Hepatocyte (in vitro differentiated cells): ENCODE measurements around the gene ZIC1. TPM values are rescaled to one million over a fixed set of nuclear protein-coding genes. Genes with fewer than 3 reads are reported as not detected.

Source experiments
- DNase-seq: peaks from one replicate; pipeline ENCODE4 v3.0.0-alpha.2; 2016; ENCODE audit warnings: low spot score
- H2AFZ ChIP-seq: fragments of 200-600 bp; sonication (generic); 2 replicates; pipeline ENCODE4 v1.6.0; 2016; ENCODE audit warnings: antibody characterized with exemption, mild to moderate bottlenecking
- H3K27ac ChIP-seq: fragments of 200-600 bp; sonication (generic); 2 replicates; pipeline ENCODE4 v1.5.1; 2016; ENCODE audit warnings: mild to moderate bottlenecking
- H3K27me3 ChIP-seq: fragments of 200-600 bp; sonication (generic); 2 replicates; pipeline ENCODE4 v1.6.1; 2016
- H3K36me3 ChIP-seq: fragments of 200-600 bp; sonication (generic); replicated peaks from 2 replicates; pipeline ENCODE4 v1.5.1; 2016; ENCODE audit warnings: low read depth; ENCODE audit not compliant: insufficient read depth
- H3K4me1 ChIP-seq: fragments of 200-600 bp; sonication (generic); 2 replicates; pipeline ENCODE4 v1.5.1; 2016; ENCODE audit warnings: mild to moderate bottlenecking, moderate library complexity; ENCODE audit not compliant: insufficient read depth
- H3K4me2 ChIP-seq: fragments of 200-600 bp; sonication (generic); 2 replicates; pipeline ENCODE4 v1.6.0; 2016
- H3K4me3 ChIP-seq: fragments of 200-600 bp; sonication (generic); 2 replicates; pipeline ENCODE4 v1.5.1; 2016; ENCODE audit warnings: mild to moderate bottlenecking
- H3K79me2 ChIP-seq: fragments of 200-600 bp; sonication (generic); 2 replicates; pipeline ENCODE4 v1.6.0; 2017; ENCODE audit warnings: mild to moderate bottlenecking
- H3K9me2 ChIP-seq: fragments of 200-600 bp; sonication (generic); replicated peaks from 2 replicates; pipeline ENCODE4 v1.6.0; 2017; ENCODE audit warnings: mild to moderate bottlenecking; ENCODE audit not compliant: insufficient read depth
- H3K9me3 ChIP-seq: fragments of 200-600 bp; sonication (generic); 2 replicates; pipeline ENCODE4 v1.5.1; 2016; ENCODE audit warnings: low read depth, mild to moderate bottlenecking
- H4K20me1 ChIP-seq: fragments of 200-600 bp; sonication (generic); 2 replicates; pipeline ENCODE4 v1.6.0; 2016; ENCODE audit warnings: mild to moderate bottlenecking; ENCODE audit not compliant: insufficient read depth, poor library complexity, severe bottlenecking
- CTCF ChIP-seq: fragments of 200-600 bp; sonication (generic); IDR thresholded peaks from 2 replicates; pipeline ENCODE4 v1.5.1; 2016; ENCODE audit warnings: antibody characterized with exemption, mild to moderate bottlenecking; ENCODE audit not compliant: poor library complexity
- EZH2 ChIP-seq: fragments of 200-600 bp; sonication (generic); IDR thresholded peaks from 2 replicates; pipeline ENCODE4 v1.6.1; 2016; ENCODE audit warnings: antibody characterized with exemption, mild to moderate bottlenecking, borderline replicate concordance
- EZH2phosphoT487 ChIP-seq: fragments of 200-600 bp; sonication (generic); IDR thresholded peaks from one replicate; pipeline ENCODE4 v1.6.1; 2018; ENCODE audit warnings: antibody characterized with exemption, mild to moderate bottlenecking, low read depth, moderate library complexity; ENCODE audit not compliant: unreplicated experiment, severe bottlenecking
- WGBS: methylation state at CpG from one replicate; pipeline ENCODE4 v1.1.6; 2016; ENCODE audit warnings: low lambda C conversion rate; ENCODE audit errors: missing lambda C conversion rate; 5-methylcytosine and 5-hydroxymethylcytosine counted together
- polyA plus RNA-seq: library from polyadenylated mRNA; unstranded; fragments of >200 nt; fragmentation: Nextera tagmentation; extraction: Ambion mirVana; gene quantifications from 2 replicates; pipeline ENCODE4 v1.2.1, GENCODE V29; 2016
- total RNA-seq: library from RNA; depleted of rRNA; stranded (reverse); fragments of >200 nt; gene quantifications from 2 replicates; pipeline ENCODE4 v1.2.3, GENCODE V29; 2014

ZIC1 gene
- total and polyA plus RNA-seq, 2 experiments from 2014 or later: 0.10 TPM; not detected in 1

GRCh38 chr3:147388700-147389580, 20.2 kb upstream of the ZIC1 start:
- Histone ChIP-seq H3K4me2 (no peak overlapping the region), H3K9me3 (no peaks in the 10 kb centered on the region), H3K79me2 (no peaks in the 10 kb centered on the region), H3K9me2 (no peaks in the 10 kb centered on the region), H2AFZ (no peak overlapping the region), H3K36me3 (no peaks in the 10 kb centered on the region), H3K4me3 (no peak overlapping the region), H4K20me1 (no peaks in the 10 kb centered on the region), H3K27ac (no peak overlapping the region), H3K27me3 (peaks cover 100% of the 10 kb centered on the region), H3K4me1 (peaks cover 16% of the 10 kb centered on the region)
- 5% methylated on average over 25 of the region's 25 CpGs for WGBS
- no peak for DNase-seq
- TF ChIP-seq EZH2: peak; percentile 77
- no peak for TF ChIP-seq CTCF
- peak; percentile 18 for TF ChIP-seq EZH2phosphoT487

- Histone ChIP-seq H3K4me3 (no peak overlapping the region), H3K36me3 (no peaks in the 10 kb centered on the region), H3K79me2 (no peaks in the 10 kb centered on the region), H3K9me2 (no peaks in the 10 kb centered on the region), H2AFZ (no peak overlapping the region), H3K27ac (no peak overlapping the region), H3K4me2 (no peak overlapping the region), H3K9me3 (no peaks in the 10 kb centered on the region), H3K4me1 (peaks cover 16% of the 10 kb centered on the region), H4K20me1 (no peaks in the 10 kb centered on the region), H3K27me3 (peaks cover 100% of the 10 kb centered on the region)
- 4% methylated on average over 12 of the region's 12 CpGs for WGBS
- TF ChIP-seq CTCF (no peak), EZH2phosphoT487 (no peak), EZH2 (no peak)
- no peak for DNase-seq
These were observed 19.4 kb upstream of the ZIC1 start for GRCh38 chr3:147389717-147390116.

GRCh38 chr3:147390589-147391569, 18.3 kb upstream of the ZIC1 start:
- H3K9me2 ChIP-seq: no peaks in the 10 kb centered on the region
- H3K79me2 ChIP-seq: no peaks in the 10 kb centered on the region
- WGBS: 2% methylated on average over 74 of the region's 77 CpGs
- no peak overlapping the region for H3K27ac ChIP-seq
- H4K20me1 ChIP-seq: no peaks in the 10 kb centered on the region
- no peak overlapping the region for H3K4me2 ChIP-seq
- H3K9me3 ChIP-seq: no peaks in the 10 kb centered on the region
- H2AFZ ChIP-seq: no peak overlapping the region
- no peak for DNase-seq
- TF ChIP-seq EZH2 (peak; percentile 40), EZH2phosphoT487 (no peak)
- peaks cover 100% of the 10 kb centered on the region for H3K27me3 ChIP-seq
- no peaks in the 10 kb centered on the region for H3K36me3 ChIP-seq
- H3K4me1 ChIP-seq: peaks cover 16% of the 10 kb centered on the region
- no peak overlapping the region for H3K4me3 ChIP-seq
